GM12892 (cell line): ENCODE data around the gene EXD3.

ENCODE experiments used
- DNase-seq: peaks from one replicate; pipeline ENCODE4 v3.0.0; 2011; ENCODE audit not compliant: insufficient read length
- FAIRE-seq: peaks from 2 replicates; lab custom pipeline; 2011; peaks lifted over from hg19 to GRCh38; lab: Jason Lieb, UNC
- POLR2A ChIP-seq: IDR thresholded peaks from 2 replicates; pipeline ENCODE4 v1.6.1; 2011; ENCODE audit warnings: low read depth, low read length, control low read depth
- POLR2AphosphoS5 ChIP-seq: IDR thresholded peaks from 2 replicates; pipeline ENCODE4 v1.6.1; 2011; ENCODE audit warnings: low read depth, low read length, control low read depth
- TAF1 ChIP-seq: IDR thresholded peaks from 2 replicates; pipeline ENCODE4 v1.6.1; 2011; ENCODE audit warnings: low read depth, mild to moderate bottlenecking, control low read depth, low read length, borderline replicate concordance

The EXD3 gene

GRCh38 chr9:137449081-137449844 lies 26.3 kb upstream of the EXD3 start:
- no peak for DNase-seq
- TF ChIP-seq TAF1 = no peak
- no peak for TF ChIP-seq POLR2A
- no peak for TF ChIP-seq POLR2AphosphoS5
- no peak for FAIRE-seq

DNA sequence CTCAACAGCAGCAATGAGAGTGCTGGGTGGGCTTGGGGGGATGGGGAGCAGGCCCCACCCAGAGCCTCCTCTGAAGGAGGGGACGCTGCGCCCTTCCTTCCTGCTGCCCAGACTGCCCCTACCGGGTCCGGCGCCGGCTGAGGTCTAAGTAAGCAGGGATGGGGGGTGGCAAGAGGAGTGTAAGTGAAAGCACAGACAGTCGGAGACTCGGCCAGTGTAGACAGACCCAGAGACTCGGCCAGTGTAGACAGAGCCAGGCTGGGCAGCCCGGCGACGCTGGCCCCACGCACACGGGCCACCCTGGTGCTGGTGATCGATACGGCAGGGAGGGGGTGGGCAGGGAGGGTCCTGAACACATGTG lies 25.6 kb upstream of the EXD3 start:
- no peak for FAIRE-seq
- TF ChIP-seq POLR2AphosphoS5 = no peak
- no peak for TF ChIP-seq POLR2A
- TF ChIP-seq TAF1 = no peak
- DNase-seq = no peak

- FAIRE-seq = no peak
Observed at GRCh38 chr9:137447722-137448601, 25.0 kb upstream of the EXD3 start.

GRCh38 chr9:137446851-137447471 lies 24.0 kb upstream of the EXD3 start:
- DNase-seq (no peak), FAIRE-seq (no peak)

More at GRCh38 chr9:137447722-137448601, 25.0 kb upstream of the EXD3 start:
- no peak for DNase-seq
- TF ChIP-seq TAF1 (no peak), POLR2A (0 out of 2 replicates have a peak, but pooled peaks have one; percentile 0), POLR2AphosphoS5 (0 out of 2 replicates have a peak, but pooled peaks have one; percentile 28)

GRCh38 chr9:137445930-137446431 lies 23.0 kb upstream of the EXD3 start:
- DNase-seq (no peak), FAIRE-seq (no peak)
- TF ChIP-seq POLR2AphosphoS5 (0 out of 2 replicates have a peak, but pooled peaks have one; percentile 23), TAF1 (no peak)

More at GRCh38 chr9:137446851-137447471, 24.0 kb upstream of the EXD3 start:
- TF ChIP-seq POLR2A = no peak
- no peak for TF ChIP-seq POLR2AphosphoS5
- no peak for TF ChIP-seq TAF1

GRCh38 chr9:137445275-137445807 lies 22.4 kb upstream of the EXD3 start:
- peak; percentile 86 for DNase-seq
- TF ChIP-seq TAF1 (no peak), POLR2AphosphoS5 (no peak), POLR2A (no peak)
- FAIRE-seq = peak; percentile 92

DNA sequence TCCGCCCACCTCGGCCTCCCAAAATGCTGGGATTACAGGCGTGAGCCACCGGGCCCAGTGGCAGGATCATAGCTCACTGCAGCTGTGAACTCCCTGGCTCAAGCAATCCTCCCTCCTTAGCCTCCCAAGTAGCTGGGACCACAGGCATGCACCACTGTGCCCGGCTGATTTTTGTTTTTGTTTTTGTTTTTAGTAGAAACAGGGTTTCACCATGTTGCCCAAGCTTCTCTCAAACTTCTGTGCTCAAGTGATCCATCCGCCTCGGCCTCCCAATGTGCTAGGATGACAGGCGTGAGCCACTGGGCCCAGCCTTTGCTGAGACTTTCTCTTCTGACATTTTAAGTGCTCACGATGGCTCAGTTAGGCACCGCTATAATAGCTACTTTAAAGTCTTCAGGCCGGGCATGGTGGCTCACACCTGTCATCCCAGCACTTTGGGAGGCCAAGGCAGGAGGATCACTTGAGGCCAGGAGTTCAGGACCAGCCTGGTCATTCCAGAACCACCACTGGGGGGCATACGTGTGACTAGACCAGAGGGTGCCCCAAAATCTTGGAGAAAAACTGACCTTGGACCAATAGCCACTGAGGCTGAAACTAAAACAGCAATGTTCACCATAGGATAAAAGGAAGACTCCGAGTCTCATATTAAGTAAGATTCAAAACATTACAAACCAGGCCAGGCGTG lies 21.3 kb upstream of the EXD3 start:
- DNase-seq (no peak), FAIRE-seq (no peak)
- no peak for TF ChIP-seq POLR2AphosphoS5
- TF ChIP-seq POLR2A = no peak

GRCh38 chr9:137441935-137442321 lies 19.0 kb upstream of the EXD3 start:
- FAIRE-seq = no peak
- no peak for DNase-seq
- TF ChIP-seq TAF1 (no peak), POLR2A (no peak), POLR2AphosphoS5 (no peak)

DNA sequence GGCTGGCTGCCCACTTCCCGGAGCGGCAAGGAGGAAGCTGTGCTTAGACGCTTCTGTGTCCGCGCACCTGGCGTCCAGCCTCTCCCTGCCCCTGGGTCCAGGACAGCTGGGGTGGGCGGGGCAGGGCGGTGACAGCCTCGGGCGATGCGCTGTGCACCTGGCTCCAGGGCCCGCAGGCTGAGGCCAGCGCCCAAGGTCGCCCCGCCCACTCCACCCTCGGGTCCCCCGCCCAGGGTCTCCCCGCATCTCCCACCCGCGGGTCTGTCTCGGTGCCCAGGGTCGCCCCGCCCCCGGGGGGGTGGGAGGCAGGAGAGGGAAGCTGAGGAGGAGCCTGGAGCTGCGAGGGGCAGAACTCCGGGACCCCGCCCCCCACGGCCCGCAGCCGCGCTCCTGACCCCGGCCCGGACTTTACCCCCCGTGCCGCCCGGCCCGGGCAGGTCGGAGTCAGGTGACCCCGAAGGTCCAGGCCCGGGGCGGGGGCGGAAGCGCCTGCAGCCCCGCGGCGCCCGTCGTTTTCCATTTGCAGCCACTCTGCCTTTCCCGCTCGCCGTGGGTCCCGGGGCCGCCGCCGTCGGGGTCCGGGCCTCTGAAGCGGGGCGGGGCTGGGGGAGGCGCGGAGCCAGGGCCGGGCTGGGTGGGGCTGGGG lies 18.4 kb upstream of the EXD3 start, which contains the start of gene ENTPD8:
Gene ENTPD8, minus strand, starts transcription at position 69 of the 646 bp plus-strand sequence. CDS start 3,072 bp downstream, outside the sequence.
- no peak for FAIRE-seq
- DNase-seq = no peak
- TF ChIP-seq TAF1 = no peak
- TF ChIP-seq POLR2AphosphoS5 = no peak
- no peak for TF ChIP-seq POLR2A

- TF ChIP-seq TAF1 = no peak
- DNase-seq = no peak
- no peak for FAIRE-seq
Observed at GRCh38 chr9:137439158-137439714, 16.3 kb upstream of the EXD3 start.

- DNase-seq = no peak
- no peak for TF ChIP-seq POLR2A
- TF ChIP-seq POLR2AphosphoS5 = no peak
- no peak for TF ChIP-seq TAF1
- no peak for FAIRE-seq
Observed at GRCh38 chr9:137438591-137439157, 15.7 kb upstream of the EXD3 start.
